ENCODE data around the gene AKAP9. TPM values are rescaled to one million over a fixed set of nuclear protein-coding genes. Genes with fewer than 3 reads are reported as not detected.

The AKAP9 gene
- total and polyA plus RNA-seq, 9 of the 15 experiments (the other 6 are each of a cell fraction or from before 2014, with no cell fraction given) = 25.5 to 80.9 (median 46.3) TPM

- peak in 1 of 3 experiments; percentile 44 for TF ChIP-seq YY1 (IDR thresholded peaks at IDR 0.05; ENCODE audit: borderline replicate concordance in 1 of 3, control insufficient read depth in 1 of 3, extremely low read depth in 1 of 3, insufficient read depth in 3 of 3, insufficient read length in 1 of 3, insufficient replicate concordance in 2 of 3, low read depth in 1 of 3, low read length in 2 of 3)
- TF ChIP-seq RFX1 (IDR thresholded peaks at IDR 0.05) = peak; percentile 32; the same call in 1 of the 2 replicates
- peak; percentile 14 for TF ChIP-seq CHD1 (IDR thresholded peaks at IDR 0.05; ENCODE audit: low read length)
- TF ChIP-seq RBM14 (IDR thresholded peaks at IDR 0.05; ENCODE audit: borderline replicate concordance, insufficient read depth, low read depth, low read length) = no peak
- 0 out of 2 replicates have a peak, but pooled peaks have one; percentile 14 for TF ChIP-seq MIER1 (IDR thresholded peaks at IDR 0.05; ENCODE audit: low read depth)
- no peak for TF ChIP-seq POLR2G (IDR thresholded peaks at IDR 0.05; ENCODE audit: low read depth, low read length)
- TF ChIP-seq ZNF740 (CRISPR knock-in tag; IDR thresholded peaks at IDR 0.05) = peak; percentile 87
- TF ChIP-seq ZNF740 (tag; IDR thresholded peaks at IDR 0.05) = peak in 1 of 2 experiments; percentile 90; a peak in 2 of 4 replicates
- TF ChIP-seq, protein P1, sequence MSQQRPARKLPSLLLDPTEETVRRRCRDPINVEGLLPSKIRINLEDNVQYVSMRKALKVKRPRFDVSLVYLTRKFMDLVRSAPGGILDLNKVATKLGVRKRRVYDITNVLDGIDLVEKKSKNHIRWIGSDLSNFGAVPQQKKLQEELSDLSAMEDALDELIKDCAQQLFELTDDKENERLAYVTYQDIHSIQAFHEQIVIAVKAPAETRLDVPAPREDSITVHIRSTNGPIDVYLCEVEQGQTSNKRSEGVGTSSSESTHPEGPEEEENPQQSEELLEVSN (IDR thresholded peaks at IDR 0.05; ENCODE audit: borderline replicate concordance in 1 of 2, extremely low read depth in 1 of 2, insufficient read depth in 1 of 2, insufficient read length in 1 of 2, low read depth in 1 of 2, low read length in 1 of 2, poor library complexity in 1 of 2, severe bottlenecking in 1 of 2) = peak in 1 of 2 experiments; percentile 49
- peak; percentile 57; the same call in 1 of the 2 replicates for TF ChIP-seq NBN (IDR thresholded peaks at IDR 0.05; ENCODE audit: low read depth)
- TF ChIP-seq FOXM1 (IDR thresholded peaks at IDR 0.05; ENCODE audit: low read depth) = no peak
- 0 out of 2 replicates have a peak, but pooled peaks have one; percentile 13 for TF ChIP-seq FOXM1 (CRISPR knock-in tag; IDR thresholded peaks at IDR 0.05; ENCODE audit: low read depth)
- TF ChIP-seq RREB1 (CRISPR knock-in tag; IDR thresholded peaks at IDR 0.05) = peak; percentile 36; the same call in 1 of the 2 replicates
- no peak for TF ChIP-seq TCF3 (CRISPR knock-in tag; IDR thresholded peaks at IDR 0.05)
- peak; percentile 13 for TF ChIP-seq TAF1 (IDR thresholded peaks at IDR 0.05; ENCODE audit: control insufficient read depth, extremely low read depth, insufficient read depth, low read length, severe bottlenecking)
- TF ChIP-seq, protein P2, sequence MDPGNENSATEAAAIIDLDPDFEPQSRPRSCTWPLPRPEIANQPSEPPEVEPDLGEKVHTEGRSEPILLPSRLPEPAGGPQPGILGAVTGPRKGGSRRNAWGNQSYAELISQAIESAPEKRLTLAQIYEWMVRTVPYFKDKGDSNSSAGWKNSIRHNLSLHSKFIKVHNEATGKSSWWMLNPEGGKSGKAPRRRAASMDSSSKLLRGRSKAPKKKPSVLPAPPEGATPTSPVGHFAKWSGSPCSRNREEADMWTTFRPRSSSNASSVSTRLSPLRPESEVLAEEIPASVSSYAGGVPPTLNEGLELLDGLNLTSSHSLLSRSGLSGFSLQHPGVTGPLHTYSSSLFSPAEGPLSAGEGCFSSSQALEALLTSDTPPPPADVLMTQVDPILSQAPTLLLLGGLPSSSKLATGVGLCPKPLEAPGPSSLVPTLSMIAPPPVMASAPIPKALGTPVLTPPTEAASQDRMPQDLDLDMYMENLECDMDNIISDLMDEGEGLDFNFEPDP (CRISPR knock-in tag; IDR thresholded peaks at IDR 0.05) = no peak
- TF ChIP-seq SAFB (IDR thresholded peaks at IDR 0.05; ENCODE audit: borderline replicate concordance, low read depth, low read length) = no peak
These were observed 491 bp upstream of the AKAP9 start (continued) for GRCh38 chr7:91940171-91940570.
